Fibroblast of lung (primary cell): ENCODE data around the gene ARHGDIG. TPM values are rescaled to one million over a fixed set of nuclear protein-coding genes. Genes with fewer than 3 reads are reported as not detected.

Experiments
- DNase-seq, 2 donors: peaks; one replicate each; pipeline versions ENCODE4 v3.0.0 to v3.0.0-alpha.2; 2010; ENCODE audit warnings: low read depth in 2 of 2
- H2AFZ ChIP-seq: 2 replicates; pipeline ENCODE4 v1.5.1; 2012; ENCODE audit warnings: low read length, control low read depth, inconsistent platforms
- H3K27ac ChIP-seq: 2 replicates; pipeline ENCODE4 v1.5.1; 2011; ENCODE audit warnings: low read length, control low read depth; ENCODE audit not compliant: insufficient read depth
- H3K27me3 ChIP-seq: 2 replicates; pipeline ENCODE4 v1.5.1; 2011; ENCODE audit warnings: mild to moderate bottlenecking, low read length; ENCODE audit not compliant: control insufficient read depth, insufficient read depth
- H3K36me3 ChIP-seq: 2 replicates; pipeline ENCODE4 v1.5.1; 2011; ENCODE audit warnings: low read length; ENCODE audit not compliant: control insufficient read depth, insufficient read depth
- H3K4me1 ChIP-seq: 2 replicates; pipeline ENCODE4 v1.5.1; 2011; ENCODE audit warnings: low read length; ENCODE audit not compliant: control insufficient read depth, insufficient read depth; ENCODE audit errors: extremely low read depth
- H3K4me2 ChIP-seq: 2 replicates; pipeline ENCODE4 v1.5.1; 2011; ENCODE audit warnings: low read length, control low read depth; ENCODE audit not compliant: insufficient read depth; ENCODE audit errors: extremely low read depth
- H3K4me3 ChIP-seq, 4 experiments: fragments of 200-600 bp in 1 of 4; sonication (generic) in 1 of 4; replicated peaks in 1 of 4; 2 replicates each; pipeline ENCODE4 v1.5.1; 2011 to 2016; ENCODE audit warnings: low read length in 4 of 4, low read depth in 3 of 4, mild to moderate bottlenecking in 3 of 4, control low read depth in 2 of 4, inconsistent platforms in 1 of 4, mixed read lengths in 1 of 4; ENCODE audit not compliant: insufficient read depth in 1 of 4; ENCODE audit errors: control extremely low read depth in 1 of 4
- H3K79me2 ChIP-seq: 2 replicates; pipeline ENCODE4 v1.5.1; 2012; ENCODE audit warnings: mild to moderate bottlenecking, low read length, inconsistent platforms; ENCODE audit not compliant: control insufficient read depth, insufficient read depth
- H3K9ac ChIP-seq: 2 replicates; pipeline ENCODE4 v1.5.1; 2011; ENCODE audit warnings: mild to moderate bottlenecking, low read length, control low read depth; ENCODE audit not compliant: insufficient read depth
- H3K9me3 ChIP-seq: 2 replicates; pipeline ENCODE4 v1.5.1; 2012; ENCODE audit warnings: low read depth, low read length; ENCODE audit not compliant: control insufficient read depth, insufficient read depth
- H4K20me1 ChIP-seq: 2 replicates; pipeline ENCODE4 v1.5.1; 2011; ENCODE audit warnings: low read length; ENCODE audit not compliant: control insufficient read depth, insufficient read depth; ENCODE audit errors: extremely low read depth
- EZH2 ChIP-seq: IDR thresholded peaks from 2 replicates; pipeline ENCODE4 v1.5.1; 2012; ENCODE audit warnings: low read length, control low read depth, mild to moderate bottlenecking; ENCODE audit errors: missing control alignments
- polyA plus RNA-seq, 2 donors: library from polyadenylated mRNA; depleted of rRNA in 1 of 2; stranded (reverse) in 1 of 2; unstranded in 1 of 2; fragments of >200 nt; gene quantifications; 2 replicates each; pipeline ENCODE4 v1.2.1, GENCODE V29; 2011 to 2012; ENCODE audit warnings: missing spikeins in 1 of 2
- total RNA-seq: library from RNA; depleted of rRNA; stranded (reverse); fragments of >200 nt; gene quantifications from 2 replicates; pipeline ENCODE4 v1.2.1, GENCODE V29; 2014
- TF ChIP-seq, protein P1 (sequence below), 2 donors: IDR thresholded peaks in 1 of 2; conservative IDR thresholded peaks in 1 of 2; 1 replicate in 1 of 2; 2 replicates in 1 of 2; pipeline ENCODE4 v1.5.1; 2011 to 2012; ENCODE audit warnings: low read length in 2 of 2, control low read depth in 1 of 2, inconsistent platforms in 1 of 2, low read depth in 1 of 2, mild to moderate bottlenecking in 1 of 2

Gene ARHGDIG
- total and polyA plus RNA-seq, 2 donors (not counting 1 experiment from before 2014, with no cell fraction given): 0.30 to 1.3 TPM

DNA sequence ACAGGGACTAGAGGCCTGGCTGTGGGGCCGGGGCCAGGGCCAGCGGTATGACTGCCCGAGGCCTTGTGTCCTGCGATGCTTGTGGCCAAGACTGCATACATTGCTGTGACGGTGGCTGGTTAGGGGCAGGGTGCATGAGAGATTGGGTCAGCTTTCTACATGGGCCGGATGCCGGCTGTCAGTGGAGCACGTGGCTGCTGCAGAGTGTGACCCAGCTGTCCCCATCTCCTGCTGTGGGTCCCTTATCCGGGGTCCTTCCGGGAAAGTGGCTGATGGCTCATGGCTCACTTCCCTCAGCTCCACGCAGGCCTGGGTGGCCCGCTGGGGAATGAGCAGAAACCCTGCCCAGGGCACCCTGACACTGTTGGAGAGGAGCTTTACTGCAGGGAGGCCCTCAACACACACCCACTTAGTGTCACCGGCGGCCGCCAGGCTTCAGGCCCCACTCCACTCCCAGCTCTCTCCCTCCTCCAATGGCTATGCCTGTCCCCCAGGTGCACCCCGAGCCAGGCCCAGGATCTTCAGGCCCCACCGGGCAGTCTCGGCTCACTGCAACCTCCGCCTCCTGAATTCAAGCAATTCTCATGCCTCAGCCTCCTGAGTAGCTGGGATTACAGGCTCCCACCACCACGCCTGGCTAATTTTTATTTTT lies 3.8 kb upstream of the ARHGDIG start:
- H3K27me3 ChIP-seq: peaks cover 11% of the 10 kb centered on the region
- no peak overlapping the region for H3K27ac ChIP-seq
- H3K4me2 ChIP-seq: no peak overlapping the region
- TF ChIP-seq EZH2: no peak
- TF ChIP-seq, protein P1, sequence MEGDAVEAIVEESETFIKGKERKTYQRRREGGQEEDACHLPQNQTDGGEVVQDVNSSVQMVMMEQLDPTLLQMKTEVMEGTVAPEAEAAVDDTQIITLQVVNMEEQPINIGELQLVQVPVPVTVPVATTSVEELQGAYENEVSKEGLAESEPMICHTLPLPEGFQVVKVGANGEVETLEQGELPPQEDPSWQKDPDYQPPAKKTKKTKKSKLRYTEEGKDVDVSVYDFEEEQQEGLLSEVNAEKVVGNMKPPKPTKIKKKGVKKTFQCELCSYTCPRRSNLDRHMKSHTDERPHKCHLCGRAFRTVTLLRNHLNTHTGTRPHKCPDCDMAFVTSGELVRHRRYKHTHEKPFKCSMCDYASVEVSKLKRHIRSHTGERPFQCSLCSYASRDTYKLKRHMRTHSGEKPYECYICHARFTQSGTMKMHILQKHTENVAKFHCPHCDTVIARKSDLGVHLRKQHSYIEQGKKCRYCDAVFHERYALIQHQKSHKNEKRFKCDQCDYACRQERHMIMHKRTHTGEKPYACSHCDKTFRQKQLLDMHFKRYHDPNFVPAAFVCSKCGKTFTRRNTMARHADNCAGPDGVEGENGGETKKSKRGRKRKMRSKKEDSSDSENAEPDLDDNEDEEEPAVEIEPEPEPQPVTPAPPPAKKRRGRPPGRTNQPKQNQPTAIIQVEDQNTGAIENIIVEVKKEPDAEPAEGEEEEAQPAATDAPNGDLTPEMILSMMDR (conservative IDR thresholded peaks at IDR 0.05 in 1 of 2, IDR thresholded peaks at IDR 0.05 in 1 of 2; ENCODE audit: low read depth in 1 of 2, low read length in 2 of 2): no peak
- H2AFZ ChIP-seq: no peak overlapping the region
- H3K36me3 ChIP-seq: no peaks in the 10 kb centered on the region
- no peaks in the 10 kb centered on the region for H3K79me2 ChIP-seq
- H3K4me3 ChIP-seq: no peak overlapping the region
- H4K20me1 ChIP-seq: no peaks in the 10 kb centered on the region
- H3K9me3 ChIP-seq: no peaks in the 10 kb centered on the region
- H3K4me1 ChIP-seq: no peaks in the 10 kb centered on the region
- DNase-seq: no peak
- no peak overlapping the region for H3K9ac ChIP-seq

DNA sequence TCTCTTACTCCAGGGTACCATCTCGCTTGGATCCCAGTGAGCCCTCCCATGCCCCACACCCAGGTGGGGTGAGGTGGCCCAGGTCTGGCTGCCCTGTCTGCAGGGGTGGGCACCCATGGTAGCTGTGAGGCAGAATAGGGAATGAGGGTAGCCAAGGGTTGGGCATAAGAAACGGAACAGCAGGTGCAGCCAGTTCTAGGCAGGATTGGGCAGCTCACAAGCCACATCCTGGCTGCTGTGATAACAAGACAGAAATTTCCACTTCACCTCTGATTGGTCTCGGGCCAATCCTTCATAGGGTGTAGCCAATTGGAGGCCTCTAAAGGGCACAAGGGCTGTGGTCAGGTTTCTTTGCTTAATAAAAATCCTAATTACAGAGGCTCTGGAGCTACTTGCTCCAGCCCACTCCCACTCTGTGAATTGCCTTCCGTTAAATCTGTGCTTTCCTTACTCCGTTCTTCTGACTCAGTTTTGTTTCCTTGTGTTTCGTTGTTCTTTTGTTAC lies 1.5 kb upstream of the ARHGDIG start:
- no peaks in the 10 kb centered on the region for H3K4me1 ChIP-seq
- H3K36me3 ChIP-seq: no peaks in the 10 kb centered on the region
- no peak overlapping the region for H3K4me2 ChIP-seq
- peak; percentile 6 to 51 for DNase-seq
- no peaks in the 10 kb centered on the region for H4K20me1 ChIP-seq
- H3K27ac ChIP-seq: no peak overlapping the region
- H3K27me3 ChIP-seq: peaks cover 13% of the 10 kb centered on the region
- no peak overlapping the region for H2AFZ ChIP-seq
- TF ChIP-seq, protein P1 (conservative IDR thresholded peaks at IDR 0.05 in 1 of 2, IDR thresholded peaks at IDR 0.05 in 1 of 2; ENCODE audit: low read depth in 1 of 2, low read length in 2 of 2): no peak
- no peaks in the 10 kb centered on the region for H3K9me3 ChIP-seq
- no peak overlapping the region for H3K4me3 ChIP-seq
- no peaks in the 10 kb centered on the region for H3K79me2 ChIP-seq
- H3K9ac ChIP-seq: no peak overlapping the region

DNA sequence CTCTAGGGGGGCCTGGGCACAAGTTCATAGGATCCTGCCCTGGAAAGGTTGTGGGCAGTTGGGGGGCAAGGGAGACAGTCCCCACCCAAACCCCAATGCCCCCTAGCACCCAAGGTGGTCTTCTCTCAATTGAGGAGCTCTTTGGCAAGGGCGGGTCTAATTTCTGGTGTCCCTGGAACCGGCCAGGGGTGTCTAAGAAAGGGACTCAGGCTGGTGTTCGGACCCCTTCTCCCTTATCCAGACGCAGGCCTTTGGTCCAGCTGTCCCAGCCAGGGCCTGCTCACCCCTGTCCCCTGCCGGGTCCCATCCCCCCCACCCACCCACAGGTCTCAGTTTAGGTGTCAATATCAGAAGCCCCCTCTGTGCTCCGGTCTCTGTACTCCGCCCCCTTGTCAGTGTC lies 860 bp upstream of the ARHGDIG start:
- H3K79me2 ChIP-seq: no peaks in the 10 kb centered on the region
- H4K20me1 ChIP-seq: no peaks in the 10 kb centered on the region
- H3K27me3 ChIP-seq: peaks cover 13% of the 10 kb centered on the region
- H3K27ac ChIP-seq: no peak overlapping the region
- H3K4me2 ChIP-seq: no peak overlapping the region
- no peaks in the 10 kb centered on the region for H3K9me3 ChIP-seq
- H3K36me3 ChIP-seq: no peaks in the 10 kb centered on the region
- H3K4me3 ChIP-seq: no peak overlapping the region
- H3K9ac ChIP-seq: no peak overlapping the region
- H3K4me1 ChIP-seq: no peaks in the 10 kb centered on the region
- no peak for TF ChIP-seq EZH2
- TF ChIP-seq, protein P1 (conservative IDR thresholded peaks at IDR 0.05 in 1 of 2, IDR thresholded peaks at IDR 0.05 in 1 of 2; ENCODE audit: low read depth in 1 of 2, low read length in 2 of 2): no peak
- H2AFZ ChIP-seq: no peak overlapping the region
- DNase-seq: no peak
